Smooth muscle cell of bladder (primary cell): ENCODE data around the gene SECISBP2L. TPM values are rescaled to one million over a fixed set of nuclear protein-coding genes. Genes with fewer than 3 reads are reported as not detected.

Experiments used
- total RNA-seq: library from RNA; depleted of rRNA; stranded (reverse); fragments of >200 nt; gene quantifications from 2 replicates; pipeline ENCODE4 v1.2.3, GENCODE V29; 2014

SECISBP2L gene, protein sequence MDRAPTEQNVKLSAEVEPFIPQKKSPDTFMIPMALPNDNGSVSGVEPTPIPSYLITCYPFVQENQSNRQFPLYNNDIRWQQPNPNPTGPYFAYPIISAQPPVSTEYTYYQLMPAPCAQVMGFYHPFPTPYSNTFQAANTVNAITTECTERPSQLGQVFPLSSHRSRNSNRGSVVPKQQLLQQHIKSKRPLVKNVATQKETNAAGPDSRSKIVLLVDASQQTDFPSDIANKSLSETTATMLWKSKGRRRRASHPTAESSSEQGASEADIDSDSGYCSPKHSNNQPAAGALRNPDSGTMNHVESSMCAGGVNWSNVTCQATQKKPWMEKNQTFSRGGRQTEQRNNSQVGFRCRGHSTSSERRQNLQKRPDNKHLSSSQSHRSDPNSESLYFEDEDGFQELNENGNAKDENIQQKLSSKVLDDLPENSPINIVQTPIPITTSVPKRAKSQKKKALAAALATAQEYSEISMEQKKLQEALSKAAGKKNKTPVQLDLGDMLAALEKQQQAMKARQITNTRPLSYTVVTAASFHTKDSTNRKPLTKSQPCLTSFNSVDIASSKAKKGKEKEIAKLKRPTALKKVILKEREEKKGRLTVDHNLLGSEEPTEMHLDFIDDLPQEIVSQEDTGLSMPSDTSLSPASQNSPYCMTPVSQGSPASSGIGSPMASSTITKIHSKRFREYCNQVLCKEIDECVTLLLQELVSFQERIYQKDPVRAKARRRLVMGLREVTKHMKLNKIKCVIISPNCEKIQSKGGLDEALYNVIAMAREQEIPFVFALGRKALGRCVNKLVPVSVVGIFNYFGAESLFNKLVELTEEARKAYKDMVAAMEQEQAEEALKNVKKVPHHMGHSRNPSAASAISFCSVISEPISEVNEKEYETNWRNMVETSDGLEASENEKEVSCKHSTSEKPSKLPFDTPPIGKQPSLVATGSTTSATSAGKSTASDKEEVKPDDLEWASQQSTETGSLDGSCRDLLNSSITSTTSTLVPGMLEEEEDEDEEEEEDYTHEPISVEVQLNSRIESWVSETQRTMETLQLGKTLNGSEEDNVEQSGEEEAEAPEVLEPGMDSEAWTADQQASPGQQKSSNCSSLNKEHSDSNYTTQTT
- 25.2 and 25.9 TPM in 2 replicates for total RNA-seq

DNA sequence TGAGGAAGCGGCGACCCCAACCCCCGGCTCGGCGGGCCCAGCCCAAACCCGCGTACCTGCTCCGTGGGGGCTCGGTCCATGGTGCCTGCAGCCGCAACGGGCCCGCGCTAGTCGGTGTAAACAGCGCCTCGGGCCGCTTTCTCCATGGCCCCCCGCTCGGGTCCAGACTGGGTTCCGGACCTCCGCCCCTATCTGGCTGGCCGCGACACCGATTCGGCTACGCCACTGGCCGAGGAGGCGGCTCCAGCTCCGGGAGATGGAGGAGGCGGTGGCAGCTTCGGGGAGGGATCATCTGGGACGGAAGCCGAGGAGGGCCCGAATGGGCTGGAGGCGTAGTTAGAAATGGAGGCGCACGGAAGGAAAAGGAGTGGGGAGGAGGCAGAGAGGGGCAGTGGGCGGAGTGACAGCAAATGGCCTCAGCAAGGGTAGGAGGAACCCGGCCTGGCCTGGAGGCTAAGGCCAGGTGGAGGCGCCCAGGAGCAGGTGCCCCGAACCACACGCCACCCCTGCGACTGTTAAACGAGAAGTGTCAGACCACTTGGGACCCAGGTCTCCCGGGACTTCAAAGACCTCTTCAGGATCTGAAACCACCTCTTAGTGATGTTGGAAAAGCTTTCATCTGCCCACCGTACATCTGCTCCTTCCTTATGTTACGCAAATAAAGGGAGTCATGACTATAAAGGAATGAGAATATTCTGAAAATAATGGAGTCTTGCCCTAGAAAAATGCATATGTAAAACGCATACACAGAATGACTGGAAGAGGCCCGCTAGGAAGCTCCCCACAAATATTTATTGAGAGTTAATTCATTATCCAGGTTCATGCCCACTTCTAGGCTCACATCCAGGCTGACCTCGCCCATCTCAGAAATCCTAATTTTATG is at the start of gene SECISBP2L:
TSS of gene SECISBP2L (minus strand) at position 227 of the 883 bp plus-strand sequence. CDS start at position 80, 147 bp downstream.

DNA sequence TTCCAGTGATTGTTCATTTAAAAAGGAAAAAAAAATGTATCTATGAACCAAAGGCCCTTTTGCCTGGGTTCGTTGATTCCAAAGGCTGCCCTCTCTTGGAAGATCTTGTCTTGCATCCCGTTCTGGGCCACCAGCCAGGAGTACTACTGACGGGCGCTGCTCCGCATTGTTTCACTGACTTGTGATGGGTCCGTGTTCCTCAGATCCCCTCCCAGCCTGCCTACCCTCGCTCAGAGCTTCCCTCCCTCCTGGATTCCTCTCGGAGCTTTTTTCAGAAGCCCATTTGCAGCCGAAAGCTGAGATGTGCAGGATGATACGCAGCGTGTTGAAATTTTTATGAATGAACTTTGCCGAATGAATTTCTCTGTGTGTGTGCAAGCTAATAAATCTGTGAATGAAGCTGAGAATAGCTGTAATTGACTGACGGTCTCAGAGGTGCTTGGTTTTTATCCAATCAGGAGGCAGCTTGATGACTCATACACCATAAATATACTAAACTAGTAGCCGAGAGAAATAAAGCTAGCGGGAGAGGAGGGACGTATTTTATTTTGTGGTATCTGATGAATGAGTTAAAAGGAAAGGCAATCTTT is 82.6 kb downstream of the SECISBP2L start, which contains the start of gene SHC4:
TSS of gene SHC4 (minus strand) at position 396 of the 590 bp plus-strand sequence. CDS start 904 bp downstream, outside the sequence.

Other genes with a start within 250 kb of the SECISBP2L start
- 4.7 and 8.0 TPM in 2 replicates for gene CEP152, start 235.4 kb downstream of the SECISBP2L start, total RNA-seq
- gene EID1, start 168.3 kb downstream of the SECISBP2L start, total RNA-seq, result 272 and 359 TPM in 2 replicates
- gene SHC4, start 82.5 kb downstream of the SECISBP2L start, total RNA-seq, result 1.8 and 3.8 TPM in 2 replicates
- gene COPS2, start 109.2 kb upstream of the SECISBP2L start, total RNA-seq, result 84.9 and 105 TPM in 2 replicates
- 47.8 and 51.5 TPM in 2 replicates for gene GALK2, start 123.8 kb upstream of the SECISBP2L start, total RNA-seq